HCEC 1CT (cell line): ENCODE measurements around the gene ARL3.

Experiments used
- DNase-seq: peaks from one replicate; pipeline ENCODE4 v3.0.0-alpha.2; 2017

ARL3 gene

DNA sequence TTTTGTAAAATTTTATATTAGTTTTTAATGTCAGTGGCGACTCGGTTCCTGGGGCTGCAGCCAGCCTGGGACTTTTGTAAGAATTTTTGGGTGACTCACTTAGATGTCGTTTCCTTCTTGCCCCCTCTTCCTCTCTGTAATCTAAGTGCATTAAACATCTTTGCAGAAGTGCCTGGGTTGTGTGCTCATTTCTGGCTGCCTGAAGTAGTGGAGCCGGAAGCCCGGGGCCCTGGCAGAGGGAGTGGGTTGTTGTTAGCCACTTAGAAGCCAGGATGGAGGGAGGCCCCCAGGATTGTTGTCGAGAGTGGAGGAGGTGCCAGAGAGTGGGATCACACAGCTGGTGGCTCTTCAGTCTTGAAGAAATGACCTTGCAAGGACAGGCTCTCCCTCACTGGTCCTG lies 80.9 kb downstream of the ARL3 start:
- DNase-seq, result peak; percentile 82

DNA sequence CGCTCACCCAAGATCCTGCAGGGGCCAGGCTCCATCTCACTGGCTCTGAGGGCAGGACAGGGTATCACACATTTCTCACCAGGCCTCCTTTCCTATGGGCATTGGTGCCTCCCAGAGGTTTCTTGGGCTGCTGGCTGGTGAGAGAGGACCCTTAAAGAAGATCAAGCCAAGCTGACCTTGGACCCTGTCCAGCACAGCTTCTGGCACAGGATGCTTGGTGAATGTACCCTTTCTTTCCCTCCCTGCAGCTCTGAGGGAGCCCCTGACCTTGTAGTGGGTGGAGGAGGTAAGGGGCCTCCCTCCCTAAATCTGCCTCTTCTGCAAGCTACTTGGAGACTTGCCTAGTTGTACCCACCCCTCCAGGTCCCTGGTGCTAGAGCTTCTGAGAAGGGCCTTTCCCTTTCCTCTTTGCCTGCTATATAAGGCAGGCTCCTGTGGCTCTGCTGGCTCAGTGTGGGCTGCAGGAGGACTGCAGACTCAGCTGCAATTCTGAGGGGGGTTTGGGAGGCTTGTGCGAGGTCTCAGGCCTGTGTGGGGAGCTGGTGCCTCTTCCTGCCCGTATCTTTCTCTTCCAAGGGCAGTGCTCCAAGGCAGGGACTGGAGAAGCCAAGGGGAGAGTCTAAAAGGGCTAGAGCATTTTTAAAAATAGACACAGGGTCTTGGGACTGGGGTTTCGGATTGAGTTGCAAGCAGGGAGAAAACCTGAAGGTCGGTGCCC lies 81.6 kb downstream of the ARL3 start:
- no peak for DNase-seq

- no peak for DNase-seq
Measured at GRCh38 chr10:102631525-102632393, 82.4 kb downstream of the ARL3 start.

GRCh38 chr10:102630663-102631062 lies 83.5 kb downstream of the ARL3 start:
- no peak for DNase-seq

GRCh38 chr10:102629661-102630614 lies 84.3 kb downstream of the ARL3 start:
- peak; percentile 92 for DNase-seq

GRCh38 chr10:102628451-102628911 lies 85.7 kb downstream of the ARL3 start:
- peak; percentile 29 for DNase-seq

DNA sequence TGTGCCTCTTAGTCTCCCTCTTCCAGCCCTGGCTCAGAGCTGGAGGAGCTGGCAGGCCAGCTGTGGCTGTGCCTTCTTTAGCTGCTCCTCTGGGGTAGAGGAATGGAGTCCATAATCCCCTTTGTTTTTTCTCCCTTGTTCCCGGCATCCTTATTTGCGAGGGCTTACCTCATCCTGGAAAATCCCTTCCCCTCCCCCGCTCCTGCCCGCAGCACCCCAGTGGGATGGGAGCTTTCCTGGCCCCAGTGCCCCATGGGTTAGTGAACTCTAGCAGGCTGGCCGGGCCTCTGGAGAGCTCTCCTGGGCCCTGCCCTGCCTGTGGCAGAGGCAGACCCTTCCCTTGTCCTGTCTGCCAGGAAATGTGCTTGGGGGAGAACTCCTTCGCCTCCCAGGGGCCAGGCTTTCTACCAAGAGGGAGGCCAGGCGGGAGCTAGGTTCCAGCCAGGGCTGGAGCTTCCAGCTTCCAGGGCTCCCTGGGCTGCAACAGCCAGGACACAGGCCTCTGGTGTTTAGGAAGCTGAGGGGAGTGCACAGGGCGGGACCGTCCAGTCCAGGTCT lies 86.4 kb downstream of the ARL3 start:
- DNase-seq, result peak; percentile 68

GRCh38 chr10:102627291-102627735 lies 86.9 kb downstream of the ARL3 start:
- no peak for DNase-seq

GRCh38 chr10:102626026-102626685 lies 88.0 kb downstream of the ARL3 start:
- no peak for DNase-seq

GRCh38 chr10:102624751-102625645 lies 89.2 kb downstream of the ARL3 start:
- peak; percentile 60 for DNase-seq

GRCh38 chr10:102624094-102624493 lies 90.1 kb downstream of the ARL3 start:
- DNase-seq, result no peak
